COR-L47 (cell line): ENCODE results near the gene KCTD17.

Experiments
- DNase-seq: peaks from one replicate; lab custom pipeline; 2025; lab: John Stamatoyannopoulos, UW

KCTD17 gene

GRCh38 chr22:37051391-37052385, at the start of gene KCTD17:
Gene KCTD17 (plus strand): TSS chr22:37051742. CDS start chr22:37051761, 19 bp downstream.
- peak; percentile 57 for DNase-seq

- no peak for DNase-seq
Measured at GRCh38 chr22:37001826-37002225, 49.7 kb upstream of the KCTD17 start.

- no peak for DNase-seq
Measured at GRCh38 chr22:37002633-37003032, 48.9 kb upstream of the KCTD17 start.

GRCh38 chr22:37007651-37008050, 43.9 kb upstream of the KCTD17 start:
- no peak for DNase-seq

GRCh38 chr22:37008365-37008764, 43.2 kb upstream of the KCTD17 start:
- no peak for DNase-seq

- no peak for DNase-seq
Measured at GRCh38 chr22:37009490-37009889, 42.1 kb upstream of the KCTD17 start.

GRCh38 chr22:37010174-37010573, 41.4 kb upstream of the KCTD17 start:
- no peak for DNase-seq

GRCh38 chr22:37010976-37011375, 40.6 kb upstream of the KCTD17 start:
- no peak for DNase-seq

- DNase-seq: no peak
Measured at GRCh38 chr22:37011472-37011871, 40.1 kb upstream of the KCTD17 start.

GRCh38 chr22:37012262-37012904, 39.2 kb upstream of the KCTD17 start:
- no peak for DNase-seq

- DNase-seq: no peak
Measured at GRCh38 chr22:37012956-37013355, 38.6 kb upstream of the KCTD17 start.

GRCh38 chr22:37014415-37014806, 37.1 kb upstream of the KCTD17 start:
- no peak for DNase-seq

GRCh38 chr22:37014835-37015586, 36.5 kb upstream of the KCTD17 start:
- DNase-seq: no peak

GRCh38 chr22:37015587-37015878, 36.0 kb upstream of the KCTD17 start:
- DNase-seq: no peak

GRCh38 chr22:37016134-37016910, 35.2 kb upstream of the KCTD17 start:
- DNase-seq: no peak

- no peak for DNase-seq
Measured at GRCh38 chr22:37017356-37017755, 34.2 kb upstream of the KCTD17 start.

- no peak for DNase-seq
Measured at GRCh38 chr22:37018086-37018814, 33.3 kb upstream of the KCTD17 start.

GRCh38 chr22:37018815-37019308, 32.7 kb upstream of the KCTD17 start:
- DNase-seq: no peak

GRCh38 chr22:37019309-37020191, 32.0 kb upstream of the KCTD17 start, which contains the start of the genes MPST and TST:
Gene MPST (plus strand): TSS chr22:37019742. CDS start chr22:37019837, 95 bp downstream.
Gene TST (minus strand): TSS chr22:37019447. CDS start chr22:37018732, 715 bp downstream.
- peak; percentile 48 for DNase-seq

- no peak for DNase-seq
Measured at GRCh38 chr22:37020192-37020479, 31.4 kb upstream of the KCTD17 start.
